Measurements from ENCODE around the gene SCYL2.
"Not testable (repeated sequence)": the region's sequence is repeated elsewhere in the genome, so short reads cannot be mapped to it uniquely, and the experiment has no call there.

- not testable (repeated sequence) for TF ChIP-seq CTCF (IDR thresholded peaks at IDR 0.05 in 4 of 5, conservative IDR thresholded peaks at IDR 0.05 in 1 of 5); POLR2A (IDR thresholded peaks at IDR 0.05)
These were observed 44.8 kb upstream of the SCYL2 start for GRCh38 chr12:100222173-100222572.

Data from gastrocnemius medialis (tissue), 4 donors.